Liver (tissue), 9 donors: ENCODE measurements around the gene FKBP3. TPM values are rescaled to one million over a fixed set of nuclear protein-coding genes. Genes with fewer than 3 reads are reported as not detected.

ENCODE experiments used
- DNase-seq: peaks from one replicate; pipeline ENCODE4 v3.0.0-alpha.2; 2017; ENCODE audit warnings: low spot score
- H3K27ac ChIP-seq, 2 donors: one replicate each; pipeline ENCODE4 v1.7.0; 2013; ENCODE audit warnings: inconsistent platforms in 2 of 2, low read length in 2 of 2, control low read depth in 1 of 2, low read depth in 1 of 2, mild to moderate bottlenecking in 1 of 2
- H3K27me3 ChIP-seq, 4 donors: one replicate each; pipeline versions ENCODE4 v1.6.1 to v1.7.0; 2013; ENCODE audit warnings: low read length in 3 of 4, inconsistent platforms in 1 of 4, mild to moderate bottlenecking in 1 of 4, moderate library complexity in 1 of 4; ENCODE audit not compliant: control insufficient read depth in 4 of 4, insufficient read depth in 4 of 4
- H3K36me3 ChIP-seq, 4 donors: one replicate each; pipeline versions ENCODE4 v1.6.1 to v1.7.0; 2013; ENCODE audit warnings: low read length in 3 of 4, mild to moderate bottlenecking in 3 of 4, low read depth in 1 of 4, moderate library complexity in 1 of 4; ENCODE audit not compliant: control insufficient read depth in 4 of 4, insufficient read depth in 3 of 4
- H3K4me1 ChIP-seq, 4 donors: one replicate each; pipeline versions ENCODE4 v1.6.1 to v1.7.0; 2013; ENCODE audit warnings: low read length in 3 of 4, mild to moderate bottlenecking in 3 of 4, moderate library complexity in 1 of 4; ENCODE audit not compliant: control insufficient read depth in 4 of 4, insufficient read depth in 4 of 4
- H3K4me3 ChIP-seq, 3 donors: one replicate each; pipeline versions ENCODE4 v1.6.1 to v1.7.0; 2013; ENCODE audit warnings: low read length in 3 of 3, control low read depth in 1 of 3, low read depth in 1 of 3, mild to moderate bottlenecking in 1 of 3
- H3K9ac ChIP-seq, 2 donors: one replicate each; pipeline ENCODE4 v1.7.0; 2013; ENCODE audit warnings: low read length in 2 of 2, mild to moderate bottlenecking in 2 of 2, moderate library complexity in 2 of 2, control low read depth in 1 of 2, low read depth in 1 of 2
- H3K9me3 ChIP-seq, 4 donors: one replicate each; pipeline versions ENCODE4 v1.6.1 to v1.7.0; 2013; ENCODE audit warnings: low read length in 3 of 4; ENCODE audit not compliant: control insufficient read depth in 4 of 4
- ATF3 ChIP-seq: IDR thresholded peaks from 2 replicates; pipeline ENCODE4 v1.6.1; 2016; ENCODE audit warnings: antibody characterized with exemption
- CTCF ChIP-seq: fragments of 150-350 bp; IDR thresholded peaks from 2 replicates; pipeline ENCODE4 v1.5.1; 2017; ENCODE audit warnings: improper control_type of control experiment, low read depth, low read length; ENCODE audit not compliant: missing input control
- EGR1 ChIP-seq, 2 donors: IDR thresholded peaks; 2 replicates each; pipeline ENCODE4 v1.6.1; 2016 to 2018; ENCODE audit warnings: antibody characterized with exemption in 2 of 2, low read depth in 2 of 2
- FOXA1 ChIP-seq: IDR thresholded peaks from 2 replicates; pipeline ENCODE4 v1.6.1; 2016; ENCODE audit warnings: antibody characterized with exemption
- FOXA2 ChIP-seq: IDR thresholded peaks from 2 replicates; pipeline ENCODE4 v1.6.1; 2016; ENCODE audit warnings: antibody characterized with exemption
- GABPA ChIP-seq, 2 donors: IDR thresholded peaks in 1 of 2; conservative IDR thresholded peaks in 1 of 2; 2 replicates each; pipeline ENCODE4 v1.6.1; 2016; ENCODE audit warnings: antibody characterized with exemption in 2 of 2, mild to moderate bottlenecking in 1 of 2, moderate library complexity in 1 of 2
- HNF4A ChIP-seq, 2 donors: conservative IDR thresholded peaks; 2 replicates each; pipeline ENCODE4 v1.6.1; 2016; ENCODE audit warnings: antibody characterized with exemption in 2 of 2, mild to moderate bottlenecking in 2 of 2
- HNF4G ChIP-seq: IDR thresholded peaks from 2 replicates; pipeline ENCODE4 v1.6.1; 2016; ENCODE audit warnings: antibody characterized with exemption
- JUND ChIP-seq, 2 donors: IDR thresholded peaks; 2 replicates each; pipeline ENCODE4 v1.6.1; 2016; ENCODE audit warnings: antibody characterized with exemption in 2 of 2
- MAX ChIP-seq: IDR thresholded peaks from 2 replicates; pipeline ENCODE4 v1.6.1; 2016; ENCODE audit warnings: antibody characterized with exemption
- NR2F2 ChIP-seq: IDR thresholded peaks from 2 replicates; pipeline ENCODE4 v1.6.1; 2016; ENCODE audit warnings: antibody characterized with exemption
- RAD21 ChIP-seq, 2 donors: IDR thresholded peaks; 2 replicates each; pipeline ENCODE4 v1.6.1; 2016; ENCODE audit warnings: antibody characterized with exemption in 2 of 2, mild to moderate bottlenecking in 2 of 2
- REST ChIP-seq: IDR thresholded peaks from 2 replicates; pipeline ENCODE4 v1.6.1; 2016; ENCODE audit warnings: antibody characterized with exemption, mild to moderate bottlenecking
- RXRA ChIP-seq, 2 donors: IDR thresholded peaks; 2 replicates each; pipeline ENCODE4 v1.6.1; 2017 to 2018; ENCODE audit warnings: antibody characterized with exemption in 2 of 2, mild to moderate bottlenecking in 1 of 2
- TAF1 ChIP-seq: conservative IDR thresholded peaks from 2 replicates; pipeline ENCODE4 v1.6.1; 2016; ENCODE audit warnings: antibody characterized with exemption, mild to moderate bottlenecking
- YY1 ChIP-seq: IDR thresholded peaks from 2 replicates; pipeline ENCODE4 v1.6.1; 2016; ENCODE audit warnings: antibody characterized with exemption, mild to moderate bottlenecking
- ZBTB33 ChIP-seq: IDR thresholded peaks from 2 replicates; pipeline ENCODE4 v1.6.1; 2016; ENCODE audit warnings: antibody characterized with exemption
- WGBS: extraction: QIAGEN DNeasy Blood & Tissue Kit; methylation state at CpG from one replicate; pipeline ENCODE4 v1.1.7; 2013; 5-methylcytosine and 5-hydroxymethylcytosine counted together
- polyA plus RNA-seq, 2 donors: library from polyadenylated mRNA; stranded (reverse) in 1 of 2; unstranded in 1 of 2; fragments of 200-250 nt in 1 of 2; fragments of >200 nt in 1 of 2; fragmentation: Nextera tagmentation in 1 of 2; extraction: Ambion mirVana in 1 of 2; gene quantifications; one replicate each; pipeline versions ENCODE4 v1.2.1 to v1.2.3, GENCODE V29; 2013 to 2015
- total RNA-seq, 2 donors: library from RNA; depleted of rRNA; stranded (reverse); fragments of >200 nt; gene quantifications; one replicate each; pipeline ENCODE4 v1.2.3, GENCODE V29; 2014
- donor health status: healthy.
- donor health status: healthy.
- donor health status: healthy.
- donor health status: healthy.
- donor health status: healthy.

FKBP3 gene
- total and polyA plus RNA-seq, 4 donors = 11.9 to 66.4 (median 25.7) TPM

GRCh38 chr14:45150386-45150890 is 16.2 kb upstream of the FKBP3 start:
- WGBS = 96% methylated on average over 4 of the region's 4 CpGs
- Histone ChIP-seq H3K27ac (no peak overlapping the region), H3K4me3 (no peak overlapping the region), H3K9ac (no peak overlapping the region), H3K9me3 (no peaks in the 10 kb centered on the region), H3K4me1 (no peaks in the 10 kb centered on the region), H3K36me3 (no peaks in the 10 kb centered on the region), H3K27me3 (no peaks in the 10 kb centered on the region)
- no peak for DNase-seq
- TF ChIP-seq GABPA (IDR thresholded peaks at IDR 0.05 in 1 of 2, conservative IDR thresholded peaks at IDR 0.05 in 1 of 2) = no peak
- no peak for TF ChIP-seq HNF4G
- no peak for TF ChIP-seq REST

- TF ChIP-seq RAD21 (IDR thresholded peaks at IDR 0.05) (no peak), JUND (IDR thresholded peaks at IDR 0.05) (no peak), FOXA1 (no peak), FOXA2 (no peak), TAF1 (no peak), HNF4G (no peak)
- H3K27ac ChIP-seq = no peak overlapping the region
These were observed 15.3 kb upstream of the FKBP3 start for GRCh38 chr14:45149602-45150001.

GRCh38 chr14:45145214-45145613 is 10.9 kb upstream of the FKBP3 start:
- H3K27ac ChIP-seq = no peak overlapping the region
- H3K27me3 ChIP-seq = no peaks in the 10 kb centered on the region
- H3K4me3 ChIP-seq = no peak overlapping the region
- no peaks in the 10 kb centered on the region for H3K9me3 ChIP-seq
- H3K9ac ChIP-seq = no peak overlapping the region
- no peaks in the 10 kb centered on the region for H3K4me1 ChIP-seq
- no peak for DNase-seq
- no peaks in the 10 kb centered on the region for H3K36me3 ChIP-seq
- 95% methylated on average over 3 of the region's 3 CpGs for WGBS
- no peak for TF ChIP-seq CTCF
- TF ChIP-seq NR2F2 = no peak
- no peak for TF ChIP-seq ZBTB33
- TF ChIP-seq FOXA2 = no peak
- TF ChIP-seq HNF4A (conservative IDR thresholded peaks at IDR 0.05) = no peak
- TF ChIP-seq RAD21 (IDR thresholded peaks at IDR 0.05) = no peak
- TF ChIP-seq YY1 = no peak
- TF ChIP-seq JUND (IDR thresholded peaks at IDR 0.05) = no peak
- TF ChIP-seq REST = no peak
- no peak for TF ChIP-seq ATF3
- TF ChIP-seq HNF4G = no peak
- TF ChIP-seq EGR1 (IDR thresholded peaks at IDR 0.05; ENCODE audit: low read depth in 2 of 2) = no peak
- TF ChIP-seq RXRA (IDR thresholded peaks at IDR 0.05) = no peak
- TF ChIP-seq GABPA (IDR thresholded peaks at IDR 0.05 in 1 of 2, conservative IDR thresholded peaks at IDR 0.05 in 1 of 2) = no peak
- no peak for TF ChIP-seq MAX

More at GRCh38 chr14:45149602-45150001, 15.3 kb upstream of the FKBP3 start:
- WGBS = 97% methylated on average over 3 of the region's 3 CpGs
- Histone ChIP-seq H3K4me3 (no peak overlapping the region), H3K27me3 (no peaks in the 10 kb centered on the region), H3K4me1 (no peaks in the 10 kb centered on the region), H3K9ac (no peak overlapping the region), H3K9me3 (no peaks in the 10 kb centered on the region), H3K36me3 (no peaks in the 10 kb centered on the region)
- no peak for DNase-seq
